GM13977 (cell line): ENCODE data around the gene STRIT1.

Source experiments
- DNase-seq: peaks from one replicate; pipeline ENCODE4 v3.0.0; 2012; ENCODE audit warnings: low spot score
- in situ Hi-C: fragments of 300-500 bp; cut with MboI; formaldehyde crosslinking; loops from one replicate; pipeline ENCODE4 v1.12.0; 2022; ENCODE audit warnings: low sequenced_read_pairs, low pct_unique_long_range_greater_than_20kb, mixed read lengths, inconsistent platforms; ENCODE audit not compliant: unreplicated experiment
- TF ChIP-seq, protein P1 (sequence below): IDR thresholded peaks from 2 replicates; pipeline ENCODE4 v1.5.1; 2012; ENCODE audit warnings: mild to moderate bottlenecking, control low read depth; ENCODE audit not compliant: insufficient read depth; ENCODE audit errors: extremely low read depth, missing control alignments

The STRIT1 gene

DNA sequence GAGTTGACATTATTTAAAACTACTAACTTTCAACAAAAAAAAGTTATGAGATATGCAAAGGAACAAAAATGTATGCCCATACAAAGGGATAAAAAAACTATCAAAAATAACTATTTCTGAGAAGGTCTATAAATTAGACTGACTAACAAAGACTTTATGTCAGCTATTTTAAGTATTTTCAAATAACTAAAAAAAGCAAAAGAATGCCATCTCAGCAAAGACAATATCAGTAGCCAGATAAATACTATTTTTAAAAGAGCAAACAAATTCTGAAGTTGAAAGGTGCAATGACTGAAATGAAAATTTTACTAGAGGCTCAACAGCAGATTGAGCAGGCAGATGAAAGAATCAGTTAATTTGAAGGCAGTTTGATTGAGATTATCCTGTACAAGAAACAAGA lies 3.6 kb upstream of the STRIT1 start:
- no peak for DNase-seq
- in situ Hi-C loops, result no loop called here
- TF ChIP-seq, protein P1, sequence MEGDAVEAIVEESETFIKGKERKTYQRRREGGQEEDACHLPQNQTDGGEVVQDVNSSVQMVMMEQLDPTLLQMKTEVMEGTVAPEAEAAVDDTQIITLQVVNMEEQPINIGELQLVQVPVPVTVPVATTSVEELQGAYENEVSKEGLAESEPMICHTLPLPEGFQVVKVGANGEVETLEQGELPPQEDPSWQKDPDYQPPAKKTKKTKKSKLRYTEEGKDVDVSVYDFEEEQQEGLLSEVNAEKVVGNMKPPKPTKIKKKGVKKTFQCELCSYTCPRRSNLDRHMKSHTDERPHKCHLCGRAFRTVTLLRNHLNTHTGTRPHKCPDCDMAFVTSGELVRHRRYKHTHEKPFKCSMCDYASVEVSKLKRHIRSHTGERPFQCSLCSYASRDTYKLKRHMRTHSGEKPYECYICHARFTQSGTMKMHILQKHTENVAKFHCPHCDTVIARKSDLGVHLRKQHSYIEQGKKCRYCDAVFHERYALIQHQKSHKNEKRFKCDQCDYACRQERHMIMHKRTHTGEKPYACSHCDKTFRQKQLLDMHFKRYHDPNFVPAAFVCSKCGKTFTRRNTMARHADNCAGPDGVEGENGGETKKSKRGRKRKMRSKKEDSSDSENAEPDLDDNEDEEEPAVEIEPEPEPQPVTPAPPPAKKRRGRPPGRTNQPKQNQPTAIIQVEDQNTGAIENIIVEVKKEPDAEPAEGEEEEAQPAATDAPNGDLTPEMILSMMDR, result no peak

DNA sequence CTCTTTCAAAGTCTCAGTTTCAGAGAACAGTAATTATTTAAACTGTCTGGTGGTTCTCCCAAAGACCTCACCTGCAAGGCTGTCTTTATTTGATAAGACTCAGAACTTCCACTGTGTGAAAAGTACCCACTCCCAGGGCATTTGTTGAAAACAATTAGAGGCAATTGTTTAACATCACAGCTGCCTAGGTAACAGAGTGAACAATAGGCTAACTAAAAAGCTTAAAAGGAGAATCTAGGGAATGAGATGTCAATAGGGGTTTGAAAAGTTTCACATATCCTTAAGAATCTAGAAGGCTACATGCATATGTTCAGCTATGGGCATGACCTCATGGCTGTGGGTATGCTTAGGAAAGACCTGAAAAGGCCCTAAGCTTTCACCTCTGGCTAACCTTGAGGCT lies 2.9 kb upstream of the STRIT1 start:
- DNase-seq, result no peak
- in situ Hi-C loops, result no loop called here
- TF ChIP-seq, protein P1, result no peak

DNA sequence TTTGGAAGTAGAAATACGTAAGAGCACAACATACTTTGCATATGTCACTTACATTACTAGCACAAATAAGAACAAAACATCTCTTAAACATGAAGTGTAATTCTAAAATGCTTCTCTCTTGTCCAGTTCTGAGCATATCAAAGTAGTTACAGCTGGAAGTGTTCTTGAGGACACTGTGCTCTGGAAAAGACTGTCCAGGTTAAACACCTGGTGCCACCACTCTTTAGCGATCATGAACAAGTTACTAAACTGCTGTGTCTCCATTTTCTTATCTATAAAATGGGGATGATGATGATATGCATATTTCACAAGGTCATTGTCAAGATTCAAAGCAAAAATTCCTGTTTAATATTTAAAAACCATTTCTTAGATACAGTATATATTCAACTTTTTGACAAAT lies 790 bp downstream of the STRIT1 start:
- in situ Hi-C loops, result no loop called here
- TF ChIP-seq, protein P1, result no peak
- no peak for DNase-seq

DNA sequence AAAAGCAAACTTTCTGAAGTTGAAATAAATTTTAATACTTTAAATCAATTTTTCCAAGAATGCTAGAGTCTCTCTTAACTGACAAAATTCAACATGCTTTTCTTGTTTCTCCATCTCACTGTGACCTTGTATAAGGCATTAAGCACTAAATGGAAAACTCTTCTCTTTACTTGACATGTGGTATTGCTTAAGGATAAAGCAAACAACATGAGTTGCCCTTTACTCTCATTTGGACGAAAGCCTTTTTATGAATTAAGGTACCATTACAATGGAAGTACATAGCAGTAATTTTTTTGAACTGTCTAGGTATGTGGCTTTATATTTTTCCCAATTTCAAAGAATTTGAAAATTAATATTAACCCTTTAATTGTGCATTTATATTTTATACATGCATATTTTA lies 1.4 kb downstream of the STRIT1 start:
- TF ChIP-seq, protein P1, result no peak
- in situ Hi-C loops, result no loop called here
- no peak for DNase-seq

DNA sequence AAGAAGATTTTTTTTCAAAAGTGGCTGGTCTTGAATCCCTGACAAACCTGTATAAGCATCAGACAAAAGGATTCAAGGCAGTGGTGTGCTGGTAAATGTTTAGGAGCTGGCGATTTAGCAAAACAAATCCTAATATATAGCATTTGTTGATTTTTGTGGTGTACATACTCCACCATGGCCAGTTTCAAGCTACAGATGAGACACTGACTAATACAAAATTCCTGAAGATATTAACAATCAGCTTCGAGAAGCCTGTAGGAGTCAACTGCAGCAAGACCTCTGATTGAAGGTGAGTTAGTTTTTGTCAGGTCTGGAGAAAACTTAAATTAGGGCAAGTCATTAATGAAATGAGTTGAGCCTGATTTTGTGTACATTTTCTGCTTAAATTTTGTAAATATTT lies 6.7 kb downstream of the STRIT1 start:
- no peak for DNase-seq
- TF ChIP-seq, protein P1, result no peak
- in situ Hi-C loops, result no loop called here

DNA sequence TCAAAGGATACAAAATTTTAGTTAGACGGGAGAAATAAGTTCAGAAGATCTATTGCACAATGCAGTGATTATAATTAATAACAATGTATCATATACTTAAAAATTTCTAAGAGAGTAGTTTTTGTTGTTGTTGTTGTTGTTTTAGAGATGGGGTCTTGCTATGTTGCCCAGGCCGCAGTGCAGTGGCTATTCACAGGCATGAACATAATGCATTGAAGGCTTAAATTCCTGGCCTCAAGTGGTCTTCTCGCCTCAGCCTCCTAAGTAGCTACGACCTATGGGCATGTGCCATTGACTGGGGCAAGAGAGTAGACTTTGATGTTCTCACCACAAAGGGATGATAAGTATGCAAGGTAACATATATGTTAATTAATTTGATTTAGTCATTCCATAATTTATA lies 7.5 kb downstream of the STRIT1 start:
- TF ChIP-seq, protein P1, result no peak
- no peak for DNase-seq
- in situ Hi-C loops, result no loop called here

DNA sequence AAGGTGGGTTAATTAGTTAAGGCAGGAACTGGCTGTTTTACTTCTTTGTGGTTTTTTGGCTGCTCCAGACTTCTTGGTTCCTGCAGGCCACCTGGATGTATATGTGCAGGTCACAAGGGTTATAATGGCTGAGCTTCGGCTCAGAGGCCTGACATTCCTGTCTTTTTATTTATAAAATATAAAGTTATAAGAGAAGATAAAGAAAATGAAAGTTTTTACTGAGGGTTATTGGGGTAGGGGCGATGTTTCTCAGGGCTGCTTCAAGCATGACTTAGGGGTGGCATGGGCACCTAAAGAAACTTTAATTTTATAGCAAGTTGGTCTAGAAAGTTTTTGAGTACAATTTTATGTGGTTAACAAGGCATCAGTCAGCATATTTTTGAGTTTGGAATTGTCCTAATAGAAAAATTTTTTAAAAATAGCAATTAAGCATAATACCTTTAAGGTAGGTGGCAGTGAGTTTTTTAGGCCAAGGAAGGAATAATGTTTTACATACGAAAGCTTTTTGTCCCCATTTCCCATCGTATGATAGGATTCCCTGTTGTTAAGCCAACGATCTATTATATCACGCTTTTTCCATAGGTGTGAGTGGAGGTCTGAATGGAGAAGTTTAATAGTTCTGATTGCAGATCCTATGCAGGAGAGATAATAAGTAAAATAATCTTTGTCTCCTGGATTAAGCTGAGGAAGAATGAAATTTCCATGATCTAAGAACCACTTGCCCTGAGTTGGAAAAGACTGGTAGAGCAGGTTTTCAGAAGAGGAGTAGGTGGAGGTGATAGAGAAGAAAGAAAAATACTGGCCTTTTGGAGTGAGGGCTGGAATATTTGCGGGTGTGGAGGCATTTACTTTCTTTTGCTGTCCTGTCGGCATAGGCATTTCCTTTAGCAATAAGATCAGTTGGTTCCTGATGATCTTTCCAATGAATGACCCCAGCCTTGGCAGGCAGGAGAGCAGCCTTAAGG lies 10.1 kb downstream of the STRIT1 start:
- TF ChIP-seq, protein P1, result no peak
- DNase-seq, result no peak
- in situ Hi-C loops, result no loop called here
